Measurements from ENCODE around the gene ZNF366.

The ZNF366 gene

GRCh38 chr5:72402959-72403628 lies 104.1 kb downstream of the ZNF366 start:
- DNase-seq (ENCODE audit: low read depth) = no peak

- DNase-seq (ENCODE audit: low read depth) = no peak
Observed at GRCh38 chr5:72402381-72402890, 104.8 kb downstream of the ZNF366 start.

DNA sequence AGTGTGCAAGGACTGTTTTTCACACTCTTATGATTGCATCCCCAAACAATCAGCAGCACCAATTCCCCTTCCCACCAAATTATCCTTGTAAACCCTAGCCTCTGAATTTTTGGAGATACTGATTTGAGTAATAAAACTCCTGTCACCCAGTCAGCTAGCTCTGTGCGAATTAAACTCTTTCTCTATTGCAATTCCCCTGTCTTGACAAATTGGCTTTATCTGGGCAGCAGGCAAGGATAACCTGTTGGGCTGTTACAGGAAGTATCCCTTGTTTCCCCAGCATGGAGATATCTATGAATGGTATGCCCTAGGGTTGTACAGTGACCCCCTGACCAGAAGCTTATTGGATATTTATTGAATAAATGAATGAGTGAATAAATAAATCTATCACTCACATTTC lies 106.3 kb downstream of the ZNF366 start:
- no peak for DNase-seq (ENCODE audit: low read depth)

GRCh38 chr5:72397836-72398235 lies 109.4 kb downstream of the ZNF366 start:
- no peak for DNase-seq (ENCODE audit: low read depth)

DNA sequence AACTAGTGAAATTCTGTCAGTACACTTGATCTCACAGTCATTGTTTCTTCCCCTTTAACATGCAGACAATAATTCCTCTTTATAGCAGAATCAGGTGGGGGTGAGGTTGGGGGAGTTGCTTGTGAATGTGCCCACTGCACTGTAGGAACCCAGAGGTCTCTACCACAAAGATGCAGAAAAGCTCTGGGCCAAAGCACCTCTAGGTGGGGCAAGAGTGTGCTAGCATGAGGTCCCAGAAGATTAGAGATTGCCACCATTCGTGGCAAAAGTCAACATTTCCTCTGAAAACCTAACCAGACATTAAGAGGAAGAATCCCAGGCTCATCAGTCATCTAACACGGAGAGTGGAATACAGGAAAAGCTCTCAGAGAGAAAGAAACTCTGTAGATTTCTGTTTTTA lies 112.5 kb downstream of the ZNF366 start:
- no peak for DNase-seq (ENCODE audit: low read depth)

- no peak for DNase-seq (ENCODE audit: low read depth)
Observed at GRCh38 chr5:72393052-72393451, 114.2 kb downstream of the ZNF366 start.

Data from stimulated activated CD4-positive, alpha-beta T cell treated with anti-CD3 and anti-CD28 coated beads, Interleukin-2, amount 100 ng/mL, for 4 hours (primary cell).